Suprapubic skin (tissue), 4 donors: Measurements from ENCODE around the gene RAP1A.

Experiments
- CTCF ChIP-seq, 2 donors: fragments of 200-600 bp in 1 of 2; fragments of 450-650 bp in 1 of 2; sonication (generic) in 1 of 2; IDR thresholded peaks; one replicate each; pipeline ENCODE4 v1.5.1; 2016 to 2019; ENCODE audit warnings: antibody characterized with exemption in 2 of 2, mild to moderate bottlenecking in 1 of 2, moderate library complexity in 1 of 2
- EP300 ChIP-seq: sonication (generic); formaldehyde crosslinking; IDR thresholded peaks from one replicate; pipeline ENCODE4 v1.6.1; 2017; ENCODE audit warnings: antibody characterized with exemption
- POLR2A ChIP-seq, 2 donors: fragments of 450-650 bp; IDR thresholded peaks; one replicate each; pipeline ENCODE4 v1.6.1; 2017; ENCODE audit warnings: antibody characterized with exemption in 2 of 2, mild to moderate bottlenecking in 2 of 2, moderate library complexity in 2 of 2
- POLR2AphosphoS5 ChIP-seq, 3 donors: sonication (generic); formaldehyde crosslinking; IDR thresholded peaks; one replicate each; pipeline ENCODE4 v1.6.1; 2017; ENCODE audit warnings: antibody characterized with exemption in 3 of 3

DNA sequence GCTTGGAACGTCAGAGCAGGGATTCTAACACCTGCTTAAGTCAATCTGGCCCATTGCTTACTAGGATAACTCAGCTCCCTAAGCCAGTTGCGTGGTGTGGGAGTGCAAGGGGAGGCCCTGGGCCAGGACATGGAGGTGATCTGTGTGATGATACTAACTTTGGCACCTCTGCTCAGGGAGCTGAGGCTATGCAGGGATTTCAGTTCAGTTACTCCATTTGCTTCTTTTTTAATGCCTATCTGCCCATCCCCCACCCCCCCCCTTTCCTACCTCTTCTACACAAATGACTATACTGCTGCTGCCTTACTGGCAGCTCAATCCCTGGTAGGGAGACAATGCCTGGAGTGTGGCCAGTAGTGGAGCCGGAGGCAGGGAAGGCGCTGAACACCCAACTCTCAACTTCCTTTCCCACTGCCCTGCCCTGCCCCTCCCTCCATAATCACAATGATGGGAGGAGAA is 100.1 kb downstream of the RAP1A start:
- TF ChIP-seq EP300 (no peak), CTCF (IDR thresholded peaks at IDR 0.05) (no peak), POLR2A (IDR thresholded peaks at IDR 0.05) (no peak), POLR2AphosphoS5 (IDR thresholded peaks at IDR 0.05) (no peak)
